ENCODE results near the gene ATP5F1D. TPM values are rescaled to one million over a fixed set of nuclear protein-coding genes. Genes with fewer than 3 reads are reported as not detected.

Gene ATP5F1D
- total RNA-seq, 1 experiment from 2014 or later: 102 TPM

- DNase-seq (no peak), ATAC-seq (no peak)
- Histone ChIP-seq H2AFZ (ENCODE audit: low read length) (peak overlapping the region; percentile 71; the same call in 1 of the 2 replicates), H3K36me3 (ENCODE audit: low read depth, low read length) (no peaks in the 10 kb centered on the region), H3K9me3 (ENCODE audit: low read length) (no peaks in the 10 kb centered on the region), H3K79me2 (ENCODE audit: low read length) (peaks cover 13% of the 10 kb centered on the region), H3K27ac (ENCODE audit: low read length) (no peak overlapping the region), H3K4me2 (ENCODE audit: low read length) (peak overlapping the region; percentile 93), H3K4me3 (ENCODE audit: low read length) (peak overlapping the region; percentile 81), H3K9me2 (replicated peaks; ENCODE audit: low read length) (no peaks in the 10 kb centered on the region), H3F3A (ENCODE audit: low read length, unreplicated experiment) (no peaks in the 10 kb centered on the region), H3K4me1 (ENCODE audit: insufficient read depth, low read length) (peaks cover 11% of the 10 kb centered on the region; the same call in 1 of the 2 replicates), H4K20me1 (ENCODE audit: low read length) (no peaks in the 10 kb centered on the region), H3K27me3 (ENCODE audit: low read length) (no peaks in the 10 kb centered on the region), H3K9ac (ENCODE audit: low read length) (no peak overlapping the region)
- TF ChIP-seq EZH2 (IDR thresholded peaks at IDR 0.05; ENCODE audit: low read length, unreplicated experiment) (no peak), CTCF (conservative IDR thresholded peaks at IDR 0.05; ENCODE audit: low read depth, low read length) (no peak), EZH2phosphoT487 (IDR thresholded peaks at IDR 0.05; ENCODE audit: borderline replicate concordance, low read length) (no peak)
- POLR2A ChIA-PET (ENCODE audit: unreplicated experiment): no interaction called here
- no TSS peak for BruUV-seq (replicated peaks)
- intact Hi-C loops (cut with micrococcal nuclease): no loop called here
- CTCF ChIA-PET: no interaction called here
Observed at GRCh38 chr19:1237027-1237659, 4.4 kb upstream of the ATP5F1D start.

GRCh38 chr19:1237754-1238368, 3.7 kb upstream of the ATP5F1D start, which contains the start of gene CBARP:
Gene CBARP (minus strand): TSS chr19:1238005. CDS start chr19:1236100, 1,905 bp downstream.
- intact Hi-C loops (cut with micrococcal nuclease): no loop called here
- CTCF ChIA-PET: no interaction called here
- BruUV-seq (replicated peaks): no TSS peak

More at GRCh38 chr19:1237754-1238368, 3.7 kb upstream of the ATP5F1D start, which contains the start of gene CBARP:
- H3F3A ChIP-seq (ENCODE audit: low read length, unreplicated experiment): no peaks in the 10 kb centered on the region
- no peaks in the 10 kb centered on the region for H3K36me3 ChIP-seq (ENCODE audit: low read depth, low read length)
- ATAC-seq: no peak
- H3K4me3 ChIP-seq (ENCODE audit: low read length): peak within 1 kb of the TSS; percentile 81
- peaks cover 6% of the 10 kb centered on the region; the same call in 1 of the 2 replicates for H3K4me1 ChIP-seq (ENCODE audit: insufficient read depth, low read length)
- TF ChIP-seq EZH2 (IDR thresholded peaks at IDR 0.05; ENCODE audit: low read length, unreplicated experiment) (no peak), CTCF (conservative IDR thresholded peaks at IDR 0.05; ENCODE audit: low read depth, low read length) (no peak), EZH2phosphoT487 (IDR thresholded peaks at IDR 0.05; ENCODE audit: borderline replicate concordance, low read length) (no peak)
- no peak within 1 kb of the TSS for H3K9ac ChIP-seq (ENCODE audit: low read length)
- peak within 1 kb of the TSS; percentile 93 for H3K4me2 ChIP-seq (ENCODE audit: low read length)
- peak within 1 kb of the TSS; percentile 71; the same call in 1 of the 2 replicates for H2AFZ ChIP-seq (ENCODE audit: low read length)
- POLR2A ChIA-PET (ENCODE audit: unreplicated experiment): no interaction called here
- H3K27ac ChIP-seq (ENCODE audit: low read length): no peak within 1 kb of the TSS
- H4K20me1 ChIP-seq (ENCODE audit: low read length): no peaks in the 10 kb centered on the region
- DNase-seq: peak; percentile 35
- H3K79me2 ChIP-seq (ENCODE audit: low read length): peaks cover 20% of the 10 kb centered on the region
- no peaks in the 10 kb centered on the region for H3K27me3 ChIP-seq (ENCODE audit: low read length)
- H3K9me3 ChIP-seq (ENCODE audit: low read length): no peaks in the 10 kb centered on the region
- no peaks in the 10 kb centered on the region for H3K9me2 ChIP-seq (replicated peaks; ENCODE audit: low read length)

Data from PC-3 (cell line).